GM03348 (cell line): ENCODE results near the gene ATXN1.
"Not testable (repeated sequence)": the region's sequence is repeated elsewhere in the genome, so short reads cannot be mapped to it uniquely, and the experiment has no call there.

Source experiments
- DNase-seq: peaks from one replicate; pipeline ENCODE4 v3.0.0; 2012; ENCODE audit warnings: low spot score

The ATXN1 gene

GRCh38 chr6:16570946-16571345 is 190.3 kb downstream of the ATXN1 start:
- no peak for DNase-seq

- no peak for DNase-seq
Measured at GRCh38 chr6:16570221-16570553, 191.1 kb downstream of the ATXN1 start.

GRCh38 chr6:16568128-16568527 is 193.1 kb downstream of the ATXN1 start:
- DNase-seq = no peak

- no peak for DNase-seq
Measured at GRCh38 chr6:16567071-16567470, 194.2 kb downstream of the ATXN1 start.

- DNase-seq = no peak
Measured at GRCh38 chr6:16564436-16564835, 196.8 kb downstream of the ATXN1 start.

GRCh38 chr6:16563628-16564240 is 197.5 kb downstream of the ATXN1 start:
- DNase-seq = no peak

DNA sequence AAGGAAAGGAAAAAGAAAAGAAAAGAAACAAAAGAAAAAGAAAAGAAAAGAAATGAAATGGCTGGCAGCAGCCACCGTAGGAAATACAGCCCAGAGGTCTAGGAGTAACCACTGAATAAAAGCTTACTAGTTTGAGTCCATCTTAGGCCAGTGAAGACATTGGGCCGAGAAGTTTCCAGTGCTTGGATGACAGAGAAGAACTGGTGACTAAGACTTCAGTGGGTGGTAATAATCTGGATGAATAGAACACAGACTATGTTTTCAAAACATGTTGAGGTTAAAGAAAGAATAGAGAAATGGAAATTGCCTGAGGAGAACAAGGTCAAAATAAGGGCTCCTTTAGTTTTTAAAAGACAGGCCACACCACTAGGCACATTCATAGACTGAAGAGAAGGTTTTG is 198.8 kb downstream of the ATXN1 start:
- DNase-seq = peak; percentile 44

DNA sequence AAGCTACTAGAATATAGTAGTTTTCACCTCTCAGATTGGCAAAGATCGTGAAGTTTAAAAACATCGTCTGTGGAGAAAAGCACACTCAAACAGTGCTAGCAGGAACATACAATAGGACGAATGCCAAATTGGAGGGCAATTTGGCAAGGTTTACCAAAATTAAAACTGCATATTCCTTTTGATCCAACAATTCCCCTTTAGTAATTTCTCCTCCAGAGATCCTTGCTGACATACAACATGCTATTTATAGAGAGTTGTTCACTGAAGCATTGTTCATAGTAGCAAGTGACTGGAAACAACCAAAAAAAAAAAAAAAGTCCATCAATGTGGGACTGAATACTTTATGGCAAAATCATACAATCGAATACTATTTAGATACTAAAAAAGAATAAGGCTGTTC is 202.2 kb downstream of the ATXN1 start:
- no peak for DNase-seq

DNA sequence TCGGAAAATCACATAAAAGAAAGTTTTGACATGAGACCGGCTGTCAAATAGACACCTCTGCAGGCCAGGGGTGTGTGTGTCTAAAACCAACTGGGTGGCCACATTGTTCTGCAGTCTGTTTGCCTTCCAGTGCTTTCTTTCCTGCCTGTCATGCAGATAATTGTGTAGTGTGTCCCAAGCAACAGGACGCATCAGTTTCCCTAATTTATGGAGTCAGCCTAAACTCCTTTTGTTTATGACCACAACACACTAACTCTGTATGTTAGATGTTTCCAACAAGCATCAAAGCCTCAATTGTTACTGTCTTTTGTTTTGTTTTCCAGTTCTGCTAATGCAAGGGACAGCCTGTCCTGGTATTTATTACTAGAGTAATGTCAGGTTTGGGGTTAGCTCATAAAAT is 205.7 kb downstream of the ATXN1 start:
- DNase-seq = no peak

GRCh38 chr6:16553531-16553930 is 207.7 kb downstream of the ATXN1 start:
- DNase-seq = no peak

DNA sequence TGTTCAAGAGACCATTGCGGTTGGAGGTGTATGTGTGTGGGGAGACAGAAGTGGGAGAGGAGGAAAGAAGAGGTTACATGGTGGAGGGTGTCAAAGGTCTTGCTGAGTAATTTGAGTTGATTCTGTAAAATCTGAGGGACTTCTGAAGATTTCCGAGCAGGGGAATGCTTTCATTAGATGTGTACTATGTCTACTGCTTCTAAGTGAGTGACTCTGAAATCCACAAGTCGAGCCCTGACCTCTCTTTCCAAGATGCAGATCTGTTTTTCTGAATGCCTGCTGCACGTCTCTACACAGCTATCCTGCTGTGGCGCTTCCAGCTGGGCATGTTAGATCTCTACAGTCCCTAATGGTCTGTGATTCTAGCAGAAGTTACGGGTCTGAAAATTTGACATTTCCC is 209.8 kb downstream of the ATXN1 start:
- no peak for DNase-seq

DNA sequence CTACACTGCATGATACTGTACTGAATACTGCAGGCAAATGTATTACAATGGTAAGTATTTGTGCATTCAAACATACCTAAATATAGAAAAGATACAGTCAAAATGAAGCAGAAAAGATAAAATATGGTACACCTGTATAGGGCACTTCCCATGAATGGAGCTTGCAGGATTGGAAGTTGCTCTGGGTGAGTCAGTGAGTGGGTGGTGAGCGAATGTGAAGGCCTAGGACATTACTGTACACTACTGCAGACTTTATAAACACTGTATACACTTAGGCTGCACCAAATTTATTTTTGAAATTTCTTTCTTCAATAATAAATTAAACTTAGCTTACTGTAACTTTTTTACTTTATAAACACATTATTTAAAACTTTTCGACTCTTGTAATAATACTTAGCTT is 213.1 kb downstream of the ATXN1 start:
- DNase-seq = no peak

DNA sequence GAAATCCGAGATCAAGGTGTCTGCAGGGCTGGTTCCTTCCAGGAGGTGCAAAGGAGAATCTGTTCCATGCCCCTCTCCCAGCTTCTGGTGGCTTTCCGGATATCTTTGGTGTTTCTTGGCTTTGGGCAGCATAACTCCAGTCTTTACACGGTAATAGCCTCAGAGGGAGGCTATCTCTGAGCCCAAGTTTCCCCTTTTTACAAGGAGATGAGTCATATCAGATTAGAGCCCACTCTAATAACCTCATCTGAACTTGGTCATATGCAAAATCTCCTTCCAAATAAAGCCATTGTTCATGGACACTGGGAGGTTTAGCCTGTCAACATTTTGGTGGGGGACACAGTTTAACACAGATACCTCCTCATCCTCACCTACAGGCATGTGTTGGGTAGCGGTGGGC is 213.7 kb downstream of the ATXN1 start:
- no peak for DNase-seq

- DNase-seq = no peak
Measured at GRCh38 chr6:16546861-16547260, 214.4 kb downstream of the ATXN1 start.

DNA sequence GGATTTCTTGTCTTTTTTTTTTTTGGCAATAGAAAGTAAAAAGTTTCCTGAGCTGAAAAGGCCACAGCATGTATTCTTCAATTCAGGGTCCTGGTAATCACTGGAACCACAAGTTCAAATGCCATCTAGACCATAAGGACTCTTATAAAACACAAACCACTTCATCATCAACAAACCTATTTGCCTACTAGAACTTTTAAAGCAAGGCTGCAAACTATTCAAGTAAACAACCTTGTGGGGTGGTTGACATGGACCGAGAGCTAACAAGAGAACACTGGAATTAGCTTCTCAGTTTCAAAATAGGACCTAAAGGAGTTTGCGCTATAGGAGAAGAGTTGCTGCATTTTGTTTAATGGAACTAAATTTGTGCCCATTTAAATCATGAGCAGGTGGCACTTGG is 215.9 kb downstream of the ATXN1 start:
- DNase-seq = no peak

GRCh38 chr6:16544521-16544920 is 216.7 kb downstream of the ATXN1 start:
- no peak for DNase-seq

- no peak for DNase-seq
Measured at GRCh38 chr6:16544006-16544405, 217.3 kb downstream of the ATXN1 start.

DNA sequence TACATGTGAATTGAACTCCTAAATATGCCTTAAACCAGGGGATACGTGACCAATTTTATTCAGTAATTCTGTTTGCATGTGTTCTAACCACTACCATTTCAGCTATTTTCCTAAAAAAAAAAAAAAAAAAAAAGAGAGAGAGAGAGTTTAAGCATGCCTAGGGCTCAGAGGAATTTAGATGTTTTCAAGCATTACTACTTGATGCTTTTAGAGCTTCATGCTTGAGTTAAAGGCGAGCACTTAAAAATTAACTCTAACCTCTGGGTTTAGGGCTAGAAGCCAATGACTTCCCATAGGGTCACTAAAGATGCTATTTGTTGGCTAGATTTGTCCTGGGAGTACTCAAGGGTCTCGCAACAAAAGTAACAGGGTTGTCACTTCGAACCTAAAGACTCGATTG is 217.7 kb downstream of the ATXN1 start:
- no peak for DNase-seq

- no peak for DNase-seq
Measured at GRCh38 chr6:16542070-16542469, 219.2 kb downstream of the ATXN1 start.

GRCh38 chr6:16540804-16541752 is 220.2 kb downstream of the ATXN1 start:
- DNase-seq = no peak

DNA sequence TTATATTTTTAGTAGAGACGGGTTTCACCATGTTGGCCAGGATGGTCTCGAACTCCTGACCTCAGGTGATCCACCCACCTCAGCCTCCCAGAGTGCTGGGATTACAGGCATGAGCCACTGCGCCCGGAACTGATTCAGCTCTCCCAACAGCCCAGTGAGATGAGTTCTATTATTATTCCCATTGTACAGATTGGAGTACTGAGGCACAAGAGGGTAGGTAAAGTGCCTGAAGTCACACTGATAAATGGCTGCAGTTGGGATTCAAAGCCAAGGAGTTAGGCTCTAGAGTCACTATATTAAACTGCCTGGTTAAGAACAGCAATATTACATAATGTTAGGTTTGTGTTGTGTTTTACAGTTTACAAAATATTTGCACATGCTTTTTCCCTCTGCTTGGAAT is 220.9 kb downstream of the ATXN1 start:
- DNase-seq = not testable (repeated sequence)

GRCh38 chr6:16539086-16539931 is 222.0 kb downstream of the ATXN1 start:
- DNase-seq = no peak

DNA sequence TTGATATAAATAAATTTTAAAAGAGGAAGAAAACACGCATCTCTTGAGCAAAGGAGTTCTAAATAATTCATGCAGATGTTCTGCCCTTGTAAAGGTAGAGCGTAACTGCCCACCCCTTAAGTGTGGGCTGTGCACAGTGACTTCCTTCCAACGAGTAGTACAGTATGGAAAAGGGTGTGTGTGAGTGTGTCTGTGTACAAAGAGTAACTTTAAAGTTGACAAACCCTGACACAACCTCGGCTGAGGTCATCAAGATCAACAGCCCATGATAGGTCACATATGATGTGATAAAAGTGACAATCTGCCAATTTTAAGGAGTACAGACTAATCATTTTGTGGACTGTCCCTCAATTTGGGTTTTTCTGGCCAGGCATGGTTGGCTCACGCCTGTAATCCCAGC is 225.7 kb downstream of the ATXN1 start:
- DNase-seq = no peak
